ENCODE measurements around the gene SND1. TPM values are rescaled to one million over a fixed set of nuclear protein-coding genes. Genes with fewer than 3 reads are reported as not detected.

The SND1 gene
- polyA plus RNA-seq, 3 donors: 46.5 to 97.3 (median 79.8) TPM

- Histone ChIP-seq H3K79me2 (ENCODE audit: insufficient read depth, low read length) (no peaks in the 10 kb centered on the region), H3K4me2 (replicated peaks; ENCODE audit: extremely low read depth, low read length, poor library complexity, severe bottlenecking) (no peak overlapping the region), H3K4me3 (replicated peaks in 1 of 3; ENCODE audit: low read depth in 2 of 3, low read length in 3 of 3) (no peak overlapping the region), H2AFZ (ENCODE audit: insufficient read depth, low read depth, low read length, poor library complexity, severe bottlenecking) (no peak overlapping the region), H3K9me3 (replicated peaks in 1 of 2; ENCODE audit: control insufficient read depth in 1 of 2, insufficient read depth in 1 of 2, low read length in 2 of 2) (no peaks in the 10 kb centered on the region), H3K4me1 (ENCODE audit: control insufficient read depth in 1 of 2, insufficient read depth in 2 of 2, low read length in 2 of 2) (peaks cover 16 to 20% of the 10 kb centered on the region in 2 donors), H4K20me1 (ENCODE audit: insufficient read depth, low read length) (peaks cover 27% of the 10 kb centered on the region), H3K27me3 (ENCODE audit: control insufficient read depth in 2 of 2, insufficient read depth in 2 of 2, low read length in 2 of 2) (no peaks in the 10 kb centered on the region), H3K36me3 (replicated peaks in 1 of 2; ENCODE audit: control insufficient read depth in 1 of 2, insufficient read depth in 2 of 2, low read length in 2 of 2) (peaks cover 12 to 57% of the 10 kb centered on the region in 2 donors), H3K9ac (ENCODE audit: insufficient read depth, low read length, poor library complexity, severe bottlenecking) (no peak overlapping the region), H3K27ac (ENCODE audit: low read depth in 1 of 2, low read length in 2 of 2) (no peak overlapping the region)
- Mint-ChIP-seq H3K36me3 (peaks cover 38 to 40% of the 10 kb centered on the region in 2 donors), H3K4me3 (no peak overlapping the region), H3K4me1 (peaks cover 26% of the 10 kb centered on the region), H3K9me3 (no peaks in the 10 kb centered on the region), H3K27me3 (ENCODE audit: low read depth in 3 of 3) (no peaks in the 10 kb centered on the region), H3K27ac (no peak overlapping the region)
- 86% methylated on average over 1 of the region's 1 CpG for WGBS (ENCODE audit: insufficient coverage)
- intact Hi-C loops (cut with micrococcal nuclease): no loop called here
- DNase-seq: no peak
- no peak for TF ChIP-seq CTCF (IDR thresholded peaks at IDR 0.05)
These were observed 294.9 kb downstream of the SND1 start for GRCh38 chr7:127946847-127947246.

- H3K9me3 ChIP-seq (replicated peaks in 1 of 2; ENCODE audit: control insufficient read depth in 1 of 2, insufficient read depth in 1 of 2, low read length in 2 of 2): no peaks in the 10 kb centered on the region
- 100% methylated on average over 2 of the region's 2 CpGs for WGBS (ENCODE audit: insufficient coverage)
- no peak overlapping the region for H3K4me3 ChIP-seq (replicated peaks in 1 of 3; ENCODE audit: low read depth in 2 of 3, low read length in 3 of 3)
- peaks cover 20% of the 10 kb centered on the region for H4K20me1 ChIP-seq (ENCODE audit: insufficient read depth, low read length)
- no peak for TF ChIP-seq CTCF (IDR thresholded peaks at IDR 0.05)
- peaks cover 30 to 33% of the 10 kb centered on the region in 2 donors for H3K36me3 Mint-ChIP-seq
- DNase-seq: no peak
- H3K4me2 ChIP-seq (replicated peaks; ENCODE audit: extremely low read depth, low read length, poor library complexity, severe bottlenecking): no peak overlapping the region
- H3K4me1 Mint-ChIP-seq: peaks cover 30% of the 10 kb centered on the region
- H3K27ac Mint-ChIP-seq: no peak overlapping the region
- no peak overlapping the region for H3K27ac ChIP-seq (ENCODE audit: low read depth in 1 of 2, low read length in 2 of 2)
- no peak overlapping the region for H2AFZ ChIP-seq (ENCODE audit: insufficient read depth, low read depth, low read length, poor library complexity, severe bottlenecking)
- H3K27me3 Mint-ChIP-seq (ENCODE audit: low read depth in 3 of 3): peaks cover 0 to 2% (median 0%) of the 10 kb centered on the region in 3 donors
- no peaks in the 10 kb centered on the region for H3K79me2 ChIP-seq (ENCODE audit: insufficient read depth, low read length)
- intact Hi-C loops (cut with micrococcal nuclease): no loop called here
- H3K36me3 ChIP-seq (replicated peaks in 1 of 2; ENCODE audit: control insufficient read depth in 1 of 2, insufficient read depth in 2 of 2, low read length in 2 of 2): peaks cover 12 to 44% of the 10 kb centered on the region in 2 donors
- H3K9ac ChIP-seq (ENCODE audit: insufficient read depth, low read length, poor library complexity, severe bottlenecking): no peak overlapping the region
- H3K4me1 ChIP-seq (ENCODE audit: control insufficient read depth in 1 of 2, insufficient read depth in 2 of 2, low read length in 2 of 2): peaks cover 31 to 35% of the 10 kb centered on the region in 2 donors
- no peak overlapping the region for H3K4me3 Mint-ChIP-seq
- H3K27me3 ChIP-seq (ENCODE audit: control insufficient read depth in 2 of 2, insufficient read depth in 2 of 2, low read length in 2 of 2): no peaks in the 10 kb centered on the region
- H3K9me3 Mint-ChIP-seq: no peaks in the 10 kb centered on the region
These were observed 296.3 kb downstream of the SND1 start for GRCh38 chr7:127948312-127948711.

Measured in CD14-positive monocyte (primary cell).